ENCODE measurements around the gene CTSW.

GRCh38 chr11:65885231-65885630 is 5.6 kb downstream of the CTSW start:
- no peak for TF ChIP-seq POLR2A (IDR thresholded peaks at IDR 0.05)
- TF ChIP-seq CTCF (IDR thresholded peaks at IDR 0.05) = no peak
- TF ChIP-seq EP300 (IDR thresholded peaks at IDR 0.05; ENCODE audit: low read depth) = no peak

Measured in transverse colon (tissue), 3 donors.